ENCODE data around the gene INTS4. TPM values are rescaled to one million over a fixed set of nuclear protein-coding genes. Genes with fewer than 3 reads are reported as not detected.
"Not testable (repeated sequence)": the region's sequence is repeated elsewhere in the genome, so short reads cannot be mapped to it uniquely, and the experiment has no call there.

The INTS4 gene
- total RNA-seq, 2 donors from 2014 or later: 48.6 to 72.7 TPM

DNA sequence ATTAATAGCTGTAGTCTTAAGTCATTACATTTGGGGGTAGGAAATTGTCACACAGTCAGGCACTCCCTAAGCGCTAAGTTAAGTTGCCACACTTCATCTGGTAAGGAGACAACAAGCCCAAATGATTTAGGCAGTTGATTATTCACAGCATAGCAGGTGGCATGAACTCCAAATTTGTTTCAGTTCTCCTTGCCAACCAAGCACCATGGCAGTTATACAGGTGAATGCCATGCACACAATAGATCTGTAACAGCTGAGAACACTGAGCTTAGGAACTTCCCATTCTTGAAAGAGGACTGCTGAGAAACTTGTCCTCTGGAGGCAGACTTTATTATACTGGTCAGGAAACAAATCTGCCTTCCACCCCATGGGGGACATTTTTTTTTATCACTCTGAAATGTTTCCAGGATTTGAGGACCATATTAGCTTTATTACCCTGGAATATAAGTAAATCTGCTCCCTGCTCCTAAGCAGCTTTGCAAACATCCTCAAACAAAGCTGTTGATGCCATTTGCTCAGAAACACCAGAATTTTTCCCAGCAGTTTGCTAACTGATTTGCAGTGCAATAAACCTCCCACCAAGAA lies 5.1 kb upstream of the INTS4 start:
- no peak for ATAC-seq
- H3K36me3 Mint-ChIP-seq: peaks cover 0 to 7% of the 10 kb centered on the region in 2 donors
- H3K9me3 Mint-ChIP-seq: no peaks in the 10 kb centered on the region
- H3K27ac Mint-ChIP-seq: no peak overlapping the region
- DNase-seq (ENCODE audit: low spot score in 2 of 2): no peak

DNA sequence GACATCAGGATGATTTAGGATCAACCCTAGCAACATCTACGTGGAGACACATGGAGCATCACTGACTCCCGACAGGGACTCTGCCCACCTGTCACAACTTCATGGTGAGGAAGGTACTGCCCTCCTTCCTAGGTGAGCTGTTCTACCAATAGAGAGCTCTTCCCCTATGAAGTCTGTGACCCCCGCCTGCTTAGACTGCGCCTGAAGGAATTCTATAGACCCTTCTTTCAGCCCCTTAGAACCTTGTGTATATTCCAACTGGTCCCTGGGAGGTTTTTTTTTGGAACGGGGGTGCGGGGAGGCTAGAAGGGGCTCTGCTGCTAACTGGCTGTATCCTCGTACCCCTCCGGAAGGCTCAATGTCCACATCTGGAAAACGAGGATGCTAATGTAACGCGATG lies 566 bp downstream of the INTS4 start:
- DNase-seq (ENCODE audit: low spot score in 2 of 2): no peak
- no peak for ATAC-seq
- Mint-ChIP-seq H3K36me3 (peaks cover 5 to 11% of the 10 kb centered on the region in 2 donors), H3K9me3 (no peaks in the 10 kb centered on the region), H3K27ac (peak overlapping the region; percentile 85 to 91)

GRCh38 chr11:77990981-77991380 lies 3.5 kb downstream of the INTS4 start:
- DNase-seq (ENCODE audit: low spot score in 2 of 2) (no peak), ATAC-seq (no peak)
- peaks cover 10 to 15% of the 10 kb centered on the region in 2 donors for H3K36me3 Mint-ChIP-seq
- H3K27ac Mint-ChIP-seq: no peak overlapping the region
- no peaks in the 10 kb centered on the region for H3K9me3 Mint-ChIP-seq

DNA sequence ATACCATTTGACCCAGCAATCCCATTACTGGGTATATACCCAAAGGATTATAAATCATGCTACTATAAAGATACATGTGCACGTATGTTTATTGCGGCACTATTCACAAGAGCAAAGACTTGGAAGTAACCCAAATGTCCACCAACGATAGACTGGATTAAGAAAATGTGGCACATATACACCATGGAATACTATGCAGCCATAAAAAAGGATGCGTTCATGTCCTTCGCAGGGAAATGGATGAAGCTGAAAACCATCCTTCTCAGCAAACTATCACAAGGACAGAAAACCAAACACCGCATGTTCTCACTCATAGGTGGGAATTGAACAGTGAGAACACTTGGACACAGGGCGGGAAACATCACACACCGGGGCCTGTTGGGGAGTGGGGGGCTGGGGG lies 8.0 kb downstream of the INTS4 start:
- H3K36me3 Mint-ChIP-seq: peaks cover 11 to 22% of the 10 kb centered on the region in 2 donors
- H3K27ac Mint-ChIP-seq; DNase-seq (ENCODE audit: low spot score in 2 of 2); ATAC-seq; H3K9me3 Mint-ChIP-seq: not testable (repeated sequence)

- no peak for DNase-seq (ENCODE audit: low spot score in 2 of 2)
- Mint-ChIP-seq H3K27ac (no peak overlapping the region), H3K36me3 (peaks cover 11 to 30% of the 10 kb centered on the region in 2 donors), H3K9me3 (no peaks in the 10 kb centered on the region)
- no peak for ATAC-seq
These were observed 13.0 kb downstream of the INTS4 start for GRCh38 chr11:77981346-77981947.

- no peak overlapping the region for H3K27ac Mint-ChIP-seq
- peaks cover 0 to 5% of the 10 kb centered on the region in 2 donors for H3K36me3 Mint-ChIP-seq
- no peaks in the 10 kb centered on the region for H3K9me3 Mint-ChIP-seq
- DNase-seq (ENCODE audit: low spot score in 2 of 2): no peak
- ATAC-seq: no peak
These were observed 26.1 kb downstream of the INTS4 start for GRCh38 chr11:77968337-77968736.

GRCh38 chr11:77967753-77968152 lies 26.7 kb downstream of the INTS4 start:
- ATAC-seq: no peak
- Mint-ChIP-seq H3K36me3 (peaks cover 0 to 5% of the 10 kb centered on the region in 2 donors), H3K27ac (no peak overlapping the region), H3K9me3 (no peaks in the 10 kb centered on the region)
- no peak for DNase-seq (ENCODE audit: low spot score in 2 of 2)

DNA sequence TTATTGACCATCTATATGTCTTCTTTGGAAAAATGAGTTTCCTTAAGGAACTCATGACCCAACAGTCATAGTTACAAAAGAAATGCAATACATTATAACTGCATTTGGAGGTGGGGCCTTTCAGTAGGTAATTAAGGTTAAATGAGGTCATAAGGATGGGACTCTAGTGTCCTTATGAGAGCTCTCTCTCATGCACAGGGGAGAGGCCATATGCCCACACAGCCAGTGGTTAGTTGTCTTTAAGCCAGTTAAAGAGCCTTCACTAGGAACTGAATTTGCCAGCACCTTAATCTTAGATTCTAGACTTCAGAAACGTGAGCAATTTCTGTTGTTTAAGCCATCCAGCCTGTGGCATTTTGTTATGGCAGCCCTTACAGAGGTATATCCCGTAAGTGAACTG lies 27.3 kb downstream of the INTS4 start:
- ATAC-seq (no peak), DNase-seq (ENCODE audit: low spot score in 2 of 2) (no peak)
- H3K9me3 Mint-ChIP-seq: no peaks in the 10 kb centered on the region
- peaks cover 0 to 5% of the 10 kb centered on the region in 2 donors for H3K36me3 Mint-ChIP-seq
- no peak overlapping the region for H3K27ac Mint-ChIP-seq

DNA sequence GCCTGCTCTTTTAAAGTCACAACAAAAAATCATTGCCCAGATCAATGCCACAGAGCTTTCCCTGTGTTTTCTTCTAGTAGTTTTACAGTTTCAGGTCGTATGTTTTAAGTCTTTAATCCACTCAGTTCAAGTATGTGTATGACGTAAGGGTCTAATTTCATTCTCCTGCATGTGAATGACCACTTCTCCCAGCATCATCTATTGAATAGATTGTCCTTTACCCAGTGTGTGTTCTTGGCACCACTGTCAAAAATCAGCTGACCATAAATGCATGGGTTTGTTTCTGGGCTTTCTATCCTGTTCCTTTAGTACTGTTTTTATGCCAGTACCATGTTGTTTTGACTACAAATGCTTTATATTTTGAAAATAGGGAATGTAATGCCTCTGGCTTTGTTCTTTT lies 28.1 kb downstream of the INTS4 start:
- no peak for ATAC-seq

DNA sequence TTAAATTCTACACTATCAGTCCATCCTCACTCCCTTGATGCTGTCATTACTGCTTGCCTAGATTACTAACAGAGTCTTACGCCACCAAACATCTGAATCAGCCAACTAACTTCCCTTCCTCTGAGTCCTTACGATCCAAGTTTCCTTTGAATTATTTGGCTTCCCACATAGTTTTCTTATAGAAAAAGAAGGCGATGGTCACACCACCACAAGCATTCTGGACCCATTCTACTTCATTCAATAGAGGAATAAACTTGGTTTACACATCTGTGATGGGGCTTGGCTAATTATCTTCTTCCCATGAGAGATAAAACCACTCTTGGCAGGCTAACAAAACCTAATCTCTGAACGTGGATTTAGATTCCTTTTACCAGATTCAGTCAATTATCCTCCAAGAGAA lies 35.0 kb downstream of the INTS4 start:
- DNase-seq (ENCODE audit: low spot score in 2 of 2) (no peak), ATAC-seq (no peak)
- no peaks in the 10 kb centered on the region for H3K9me3 Mint-ChIP-seq
- H3K27ac Mint-ChIP-seq: peak overlapping the region in 1 of 2 donors; percentile 33
- peaks cover 2 to 12% of the 10 kb centered on the region in 2 donors for H3K36me3 Mint-ChIP-seq

More for the DNA sequence above, 28.1 kb downstream of the INTS4 start:
- H3K27ac Mint-ChIP-seq: no peak overlapping the region
- H3K9me3 Mint-ChIP-seq: no peaks in the 10 kb centered on the region
- DNase-seq (ENCODE audit: low spot score in 2 of 2): no peak
- peaks cover 0 to 5% of the 10 kb centered on the region in 2 donors for H3K36me3 Mint-ChIP-seq

DNA sequence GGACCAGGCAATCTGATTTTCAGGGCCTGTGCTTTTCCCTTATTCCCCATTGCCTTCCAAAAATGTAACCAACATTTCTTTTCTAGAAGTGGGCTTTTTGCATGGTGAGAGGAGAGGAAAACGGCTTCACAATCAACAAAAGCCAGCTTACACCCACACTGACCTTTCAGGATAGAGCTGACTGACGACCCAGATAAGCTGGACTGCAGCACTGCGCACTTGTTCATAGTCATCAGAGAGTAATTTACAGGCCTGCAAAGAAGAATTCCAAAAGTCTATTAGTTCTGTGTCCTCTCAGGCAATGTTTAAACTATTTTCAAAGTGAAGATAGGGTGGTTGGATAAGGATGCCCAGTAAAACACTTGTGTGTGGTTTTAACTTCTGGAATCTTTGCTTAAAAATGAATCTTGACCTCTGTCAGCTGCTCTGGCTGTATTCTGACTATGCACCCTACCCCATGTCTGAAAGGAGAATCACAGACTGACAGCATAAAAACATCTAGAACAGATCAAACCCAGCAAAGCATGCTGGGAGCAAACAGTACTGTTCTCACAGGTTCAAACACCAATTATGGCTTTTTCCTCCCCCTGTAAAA lies 35.8 kb downstream of the INTS4 start:
- not testable (repeated sequence) for H3K9me3 Mint-ChIP-seq; ATAC-seq; H3K27ac Mint-ChIP-seq; DNase-seq (ENCODE audit: low spot score in 2 of 2)
- H3K36me3 Mint-ChIP-seq: peaks cover 5 to 12% of the 10 kb centered on the region in 2 donors

DNA sequence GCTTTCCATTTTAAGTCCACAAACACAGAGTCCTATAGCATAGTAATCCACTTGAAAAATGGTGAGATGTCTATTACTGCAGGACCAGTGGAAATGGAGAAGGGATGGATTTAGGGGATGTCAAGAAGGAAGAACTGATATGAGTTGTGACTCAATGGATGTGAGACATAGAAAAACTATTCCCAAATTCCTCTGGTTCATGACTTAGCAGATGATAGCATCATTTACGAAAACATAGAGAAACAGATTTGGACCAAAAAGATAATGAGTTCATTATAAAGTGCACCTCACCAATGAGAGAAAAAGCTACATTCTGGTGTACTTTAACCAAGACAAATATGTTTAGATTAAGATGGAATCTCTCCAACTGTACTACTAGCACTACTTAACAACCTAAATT lies 51.2 kb downstream of the INTS4 start:
- H3K27ac Mint-ChIP-seq; H3K9me3 Mint-ChIP-seq; ATAC-seq; H3K36me3 Mint-ChIP-seq; DNase-seq (ENCODE audit: low spot score in 2 of 2): not testable (repeated sequence)

DNA sequence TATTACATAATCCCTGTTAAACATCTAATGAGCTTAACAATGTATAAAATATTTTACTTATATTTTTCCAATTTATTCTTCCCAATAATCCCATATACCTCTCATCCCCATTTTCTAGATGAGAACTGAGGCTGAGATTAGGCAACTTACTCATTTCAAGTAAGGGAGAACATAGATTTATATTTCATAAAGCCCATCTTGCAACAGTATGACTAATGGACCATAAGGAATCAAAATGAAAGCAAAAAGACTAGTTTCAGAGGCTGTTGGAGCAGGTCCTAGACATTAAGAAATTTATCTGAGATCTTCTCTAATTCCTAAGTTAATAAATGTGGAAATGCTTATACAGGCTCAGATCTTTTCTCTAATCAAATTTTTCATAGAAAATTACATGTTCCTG lies 52.0 kb downstream of the INTS4 start:
- peak overlapping the region in 1 of 2 donors; percentile 34 for H3K27ac Mint-ChIP-seq

GRCh38 chr11:77933596-77933995 lies 60.9 kb downstream of the INTS4 start:
- H3K27ac Mint-ChIP-seq; H3K9me3 Mint-ChIP-seq; ATAC-seq; DNase-seq (ENCODE audit: low spot score in 2 of 2): not testable (repeated sequence)
- peaks cover 21 to 41% of the 10 kb centered on the region in 2 donors for H3K36me3 Mint-ChIP-seq

More for the DNA sequence above, 52.0 kb downstream of the INTS4 start:
- not testable (repeated sequence) for DNase-seq (ENCODE audit: low spot score in 2 of 2); H3K36me3 Mint-ChIP-seq; H3K9me3 Mint-ChIP-seq
- peak; percentile 31 to 74 for ATAC-seq

- ATAC-seq: peak in 1 of 2 donors; percentile 67
- H3K27ac Mint-ChIP-seq: peak overlapping the region in 1 of 2 donors; percentile 41
- not testable (repeated sequence) for H3K9me3 Mint-ChIP-seq; DNase-seq (ENCODE audit: low spot score in 2 of 2)
- peaks cover 19 to 27% of the 10 kb centered on the region in 2 donors for H3K36me3 Mint-ChIP-seq
These were observed 63.9 kb downstream of the INTS4 start for GRCh38 chr11:77930334-77931208.

DNA sequence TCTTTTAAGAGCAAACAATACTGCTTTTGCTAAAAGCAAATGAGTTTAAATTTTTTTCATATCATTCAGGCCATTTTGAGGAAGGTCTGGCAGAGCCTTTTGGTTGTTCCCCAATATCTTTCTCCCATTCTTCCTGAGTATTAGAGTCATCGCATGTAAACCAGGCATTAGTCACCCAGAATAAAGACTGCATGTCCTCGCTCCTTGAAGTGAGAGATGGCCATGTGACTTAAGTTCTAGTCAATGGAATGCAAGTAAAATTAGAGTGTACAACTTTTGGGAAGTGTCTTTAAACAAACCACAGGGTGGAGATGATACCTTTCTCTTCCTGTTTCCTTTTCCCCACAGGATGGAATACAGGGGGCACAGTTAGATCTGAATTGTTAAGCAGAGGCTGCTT lies 76.8 kb downstream of the INTS4 start:
- not testable (repeated sequence) for H3K27ac Mint-ChIP-seq; H3K9me3 Mint-ChIP-seq; H3K36me3 Mint-ChIP-seq; DNase-seq (ENCODE audit: low spot score in 2 of 2); ATAC-seq

- peaks cover 0 to 13% of the 10 kb centered on the region in 2 donors for H3K36me3 Mint-ChIP-seq
- not testable (repeated sequence) for ATAC-seq
- peak overlapping the region in 1 of 2 donors; percentile 14 for H3K27ac Mint-ChIP-seq
These were observed 80.1 kb downstream of the INTS4 start for GRCh38 chr11:77914307-77914791.

More at GRCh38 chr11:77914307-77914791, 80.1 kb downstream of the INTS4 start:
- H3K9me3 Mint-ChIP-seq; DNase-seq (ENCODE audit: low spot score in 2 of 2): not testable (repeated sequence)
